ENCODE results near the gene ISCU. TPM values are rescaled to one million over a fixed set of nuclear protein-coding genes. Genes with fewer than 3 reads are reported as not detected.
A peak's percentile ranks its signal among the peaks of the same experiment; 100 is the strongest.

ISCU gene
- total RNA-seq, 4 donors from 2014 or later, result 105 to 148 (median 134) TPM

DNA sequence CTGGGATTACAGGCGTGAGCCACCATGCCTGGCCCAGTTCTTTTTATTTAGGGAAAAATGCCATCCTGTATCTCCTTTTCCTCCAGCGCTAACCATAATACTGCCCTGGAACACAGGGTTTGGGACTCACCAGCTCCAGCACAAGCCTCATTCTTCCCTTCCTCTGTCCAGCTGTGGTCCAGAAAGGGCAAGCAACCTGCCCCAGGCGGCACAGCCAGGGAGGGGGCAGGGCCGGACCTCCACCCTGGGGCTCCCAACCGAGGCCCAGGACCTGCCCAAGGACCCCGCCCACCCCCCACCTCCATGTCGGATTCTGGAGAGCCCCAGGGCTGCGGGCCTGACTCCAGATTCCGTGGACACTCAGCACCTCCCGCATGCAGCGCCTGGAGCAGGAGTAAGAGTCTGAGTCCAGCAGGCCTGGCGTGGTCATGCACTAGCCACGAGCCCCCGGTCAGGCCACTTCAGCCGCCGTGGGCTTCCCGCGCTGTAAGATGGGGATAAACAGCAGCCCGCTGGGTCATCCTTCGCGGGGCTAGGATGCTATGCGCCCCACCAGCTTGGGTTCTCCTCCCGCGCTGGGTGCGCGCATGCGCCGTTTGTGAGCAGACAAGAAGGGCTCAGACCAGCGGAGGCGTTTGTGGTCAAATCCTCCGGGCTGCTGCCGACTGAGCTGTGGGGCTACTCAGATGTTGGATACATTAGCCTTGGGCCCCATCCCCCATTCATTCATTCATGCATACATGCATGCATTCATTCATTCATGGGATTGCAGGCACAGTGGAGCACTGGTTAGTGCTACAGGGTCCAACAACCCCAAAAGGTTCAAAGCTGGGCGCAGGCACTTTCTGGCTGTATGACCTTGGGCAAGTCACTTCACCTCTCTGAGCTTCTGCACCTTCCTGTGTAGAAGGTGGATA is 19.2 kb downstream of the ISCU start:
- Histone ChIP-seq H3K4me3 (no peak overlapping the region), H3K27me3 (no peaks in the 10 kb centered on the region), H3K4me1 (peaks cover 17% of the 10 kb centered on the region), H3K9me3 (no peaks in the 10 kb centered on the region), H3K36me3 (no peaks in the 10 kb centered on the region), H3K27ac (peak overlapping the region; percentile 74)
- TF ChIP-seq POLR2A (IDR thresholded peaks at IDR 0.05) (no peak), EP300 (IDR thresholded peaks at IDR 0.05) (no peak), POLR2AphosphoS5 (IDR thresholded peaks at IDR 0.05) (no peak), CTCF (IDR thresholded peaks at IDR 0.05) (no peak)
- WGBS, result 94% methylated on average over 15 of the region's 33 CpGs
- DNase-seq (ENCODE audit: low spot score in 2 of 2), result no peak

GRCh38 chr12:108582509-108582908 is 20.1 kb downstream of the ISCU start:
- H3K36me3 ChIP-seq, result no peaks in the 10 kb centered on the region
- TF ChIP-seq CTCF (IDR thresholded peaks at IDR 0.05) (no peak), POLR2AphosphoS5 (IDR thresholded peaks at IDR 0.05) (no peak), EP300 (IDR thresholded peaks at IDR 0.05) (no peak), POLR2A (IDR thresholded peaks at IDR 0.05) (no peak)
- H3K4me1 ChIP-seq, result peaks cover 17% of the 10 kb centered on the region
- H3K9me3 ChIP-seq, result no peaks in the 10 kb centered on the region
- H3K27ac ChIP-seq, result no peak overlapping the region
- no peak for DNase-seq (ENCODE audit: low spot score in 2 of 2)
- WGBS, result 88% methylated on average over 9 of the region's 9 CpGs
- H3K4me3 ChIP-seq, result no peak overlapping the region
- H3K27me3 ChIP-seq, result no peaks in the 10 kb centered on the region

DNA sequence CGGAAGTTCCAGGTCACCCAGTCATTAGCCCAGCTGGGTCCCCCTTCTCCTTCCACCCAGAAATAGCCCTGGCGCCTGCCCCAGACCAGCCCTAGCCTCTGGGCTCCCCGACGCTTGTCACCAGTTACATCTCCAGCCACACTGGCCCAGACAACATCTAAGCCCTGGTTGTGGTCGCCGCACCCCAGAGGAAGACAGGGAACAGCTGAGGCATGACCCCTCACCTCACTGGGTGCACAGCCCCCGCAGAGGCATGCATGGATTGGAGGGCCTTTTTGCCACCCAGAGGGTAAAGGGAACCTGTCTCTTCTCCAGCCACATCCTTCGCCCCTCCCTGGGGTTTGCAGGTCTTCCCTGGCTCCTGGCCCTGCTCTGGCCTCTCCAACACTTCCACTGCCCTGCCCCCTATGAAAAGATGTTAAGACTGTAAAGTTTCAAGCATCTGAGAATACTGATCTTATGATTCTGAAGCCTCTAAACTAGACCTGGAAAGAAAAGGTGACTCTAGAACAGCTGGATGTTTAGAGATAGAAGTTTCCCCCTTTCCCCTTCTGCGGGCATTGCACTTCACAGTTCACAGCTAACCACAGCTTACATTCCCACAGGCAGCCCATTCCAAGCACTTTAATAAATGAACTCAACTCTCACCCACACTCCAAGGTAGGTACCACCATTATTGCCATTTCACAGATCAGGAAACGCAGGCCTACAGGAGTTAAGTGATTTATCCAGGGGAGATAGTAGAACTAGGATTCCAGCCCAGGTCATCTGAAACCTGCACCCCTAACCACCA is 20.8 kb downstream of the ISCU start:
- H3K27ac ChIP-seq, result no peak overlapping the region
- H3K4me1 ChIP-seq, result peaks cover 17% of the 10 kb centered on the region
- H3K4me3 ChIP-seq, result no peak overlapping the region
- 85% methylated on average over 10 of the region's 10 CpGs for WGBS
- no peaks in the 10 kb centered on the region for H3K9me3 ChIP-seq
- DNase-seq (ENCODE audit: low spot score in 2 of 2), result no peak
- TF ChIP-seq CTCF (IDR thresholded peaks at IDR 0.05), result no peak
- no peak for TF ChIP-seq POLR2A (IDR thresholded peaks at IDR 0.05)
- no peak for TF ChIP-seq POLR2AphosphoS5 (IDR thresholded peaks at IDR 0.05)
- no peak for TF ChIP-seq EP300 (IDR thresholded peaks at IDR 0.05)
- H3K36me3 ChIP-seq, result no peaks in the 10 kb centered on the region
- H3K27me3 ChIP-seq, result no peaks in the 10 kb centered on the region

DNA sequence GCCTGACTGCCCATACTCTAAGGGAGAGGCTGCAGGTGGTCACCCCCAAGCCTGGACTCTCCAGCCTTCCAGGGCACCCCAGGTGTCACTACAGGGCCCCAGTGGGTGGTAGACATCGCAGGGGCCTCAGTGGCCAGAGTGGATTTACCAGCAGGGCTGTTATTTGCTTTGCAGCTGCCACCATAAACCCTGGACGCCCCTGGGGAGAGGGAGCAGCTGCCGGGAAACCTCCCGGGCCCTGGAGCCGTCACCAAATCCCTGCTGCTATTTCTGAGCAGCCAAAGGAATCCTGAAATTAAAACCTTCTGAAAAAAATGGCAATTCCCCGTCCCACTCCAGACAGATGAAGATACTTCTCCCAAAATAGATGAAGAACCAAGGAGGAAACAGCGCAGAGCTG is 21.6 kb downstream of the ISCU start:
- TF ChIP-seq EP300 (IDR thresholded peaks at IDR 0.05), result no peak
- no peak for TF ChIP-seq CTCF (IDR thresholded peaks at IDR 0.05)
- TF ChIP-seq POLR2AphosphoS5 (IDR thresholded peaks at IDR 0.05), result no peak
- TF ChIP-seq POLR2A (IDR thresholded peaks at IDR 0.05), result no peak
- no peaks in the 10 kb centered on the region for H3K27me3 ChIP-seq
- no peak for DNase-seq (ENCODE audit: low spot score in 2 of 2)
- H3K36me3 ChIP-seq, result no peaks in the 10 kb centered on the region
- H3K4me3 ChIP-seq, result no peak overlapping the region
- no peaks in the 10 kb centered on the region for H3K9me3 ChIP-seq
- WGBS, result 52% methylated on average over 6 of the region's 7 CpGs
- peaks cover 25% of the 10 kb centered on the region for H3K4me1 ChIP-seq
- H3K27ac ChIP-seq, result no peak overlapping the region
